Kidney epithelial cell (primary cell): ENCODE measurements around the gene COX7C. TPM values are rescaled to one million over a fixed set of nuclear protein-coding genes. Genes with fewer than 3 reads are reported as not detected.

ENCODE experiments used
- DNase-seq: peaks from one replicate; pipeline ENCODE4 v3.0.0-alpha.2; 2010; ENCODE audit warnings: low read depth
- H3K27me3 ChIP-seq: 2 replicates; pipeline ENCODE4 v1.6.0; 2011; ENCODE audit warnings: low read length; ENCODE audit not compliant: control insufficient read depth, insufficient read depth
- H3K36me3 ChIP-seq: 2 replicates; pipeline ENCODE4 v1.5.1; 2011; ENCODE audit warnings: low read length; ENCODE audit not compliant: control insufficient read depth, insufficient read depth
- H3K4me3 ChIP-seq: 2 replicates; pipeline ENCODE4 v1.5.1; 2011; ENCODE audit warnings: low read depth, mild to moderate bottlenecking, control low read depth, low read length
- CTCF ChIP-seq: IDR thresholded peaks from 2 replicates; pipeline ENCODE4 v1.5.1; 2011; ENCODE audit warnings: mild to moderate bottlenecking, moderate library complexity, low read length, control low read depth, inconsistent platforms; ENCODE audit not compliant: insufficient read depth, poor library complexity, severe bottlenecking
- total RNA-seq: library from RNA; depleted of rRNA; stranded (reverse); fragments of >200 nt; gene quantifications from 2 replicates; pipeline ENCODE4 v1.2.3, GENCODE V29; 2015

The COX7C gene
- total RNA-seq, 1 donor from 2014 or later, result 384 TPM

GRCh38 chr5:86626149-86626548 lies 8.4 kb downstream of the COX7C start:
- Histone ChIP-seq H3K4me3 (no peak overlapping the region), H3K27me3 (no peaks in the 10 kb centered on the region), H3K36me3 (no peaks in the 10 kb centered on the region)
- DNase-seq, result no peak
- TF ChIP-seq CTCF, result no peak

GRCh38 chr5:86631165-86631564 lies 13.4 kb downstream of the COX7C start:
- no peak for TF ChIP-seq CTCF
- no peaks in the 10 kb centered on the region for H3K36me3 ChIP-seq
- DNase-seq, result no peak
- H3K4me3 ChIP-seq, result no peak overlapping the region
- H3K27me3 ChIP-seq, result no peaks in the 10 kb centered on the region

- DNase-seq, result no peak
- Histone ChIP-seq H3K36me3 (no peaks in the 10 kb centered on the region), H3K4me3 (no peak overlapping the region), H3K27me3 (no peaks in the 10 kb centered on the region)
- no peak for TF ChIP-seq CTCF
Observed at GRCh38 chr5:86640998-86641397, 23.3 kb downstream of the COX7C start.

GRCh38 chr5:86644843-86645242 lies 27.1 kb downstream of the COX7C start:
- TF ChIP-seq CTCF, result no peak
- H3K4me3 ChIP-seq, result no peak overlapping the region
- no peaks in the 10 kb centered on the region for H3K27me3 ChIP-seq
- H3K36me3 ChIP-seq, result no peaks in the 10 kb centered on the region
- DNase-seq, result no peak

GRCh38 chr5:86645885-86646284 lies 28.1 kb downstream of the COX7C start:
- Histone ChIP-seq H3K36me3 (no peaks in the 10 kb centered on the region), H3K27me3 (no peaks in the 10 kb centered on the region), H3K4me3 (no peak overlapping the region)
- no peak for TF ChIP-seq CTCF
- no peak for DNase-seq

- no peak for TF ChIP-seq CTCF
- Histone ChIP-seq H3K4me3 (no peak overlapping the region), H3K36me3 (no peaks in the 10 kb centered on the region), H3K27me3 (no peaks in the 10 kb centered on the region)
- DNase-seq, result no peak
Observed at GRCh38 chr5:86646671-86647070, 28.9 kb downstream of the COX7C start.
